ENCODE results near the gene DNAH3. TPM values are rescaled to one million over a fixed set of nuclear protein-coding genes. Genes with fewer than 3 reads are reported as not detected.

The DNAH3 gene
- total RNA-seq, 1 experiment from 2014 or later: 0.24 TPM

- no peak overlapping the region for H3K4ac ChIP-seq (ENCODE audit: low read depth, low read length)
- no peak overlapping the region for H2AK5ac ChIP-seq (ENCODE audit: insufficient read length, low read length)
- Mint-ChIP-seq H3K4me1 (peaks cover 0 to 3% of the 10 kb centered on the region in 2 experiments; a peak in 1 of 4 replicates), H3K27ac (no peak overlapping the region), H3K9me3 (0 out of 5 replicates have a peak, but pooled peaks cover 0 to 3% of the 10 kb centered on the region in 2 experiments), H3K36me3 (ENCODE audit: insufficient read depth in 1 of 3, low read depth in 3 of 3) (no peaks in the 10 kb centered on the region), H3K4me3 (no peak overlapping the region), H3K27me3 (ENCODE audit: low read depth) (peaks cover 4% of the 10 kb centered on the region)
- no peak overlapping the region for H3T11ph ChIP-seq (ENCODE audit: low read length)
- H3K4me2 ChIP-seq (ENCODE audit: insufficient read depth, insufficient read length, low read length): no peak overlapping the region
- no peak for DNase-seq
- no peaks in the 10 kb centered on the region for H3K9me3 ChIP-seq (ENCODE audit: control insufficient read depth, low read depth, low read length)
- H3K27me3 ChIP-seq (ENCODE audit: insufficient read depth, low read length): no peaks in the 10 kb centered on the region
- no peak overlapping the region for H2BK12ac ChIP-seq (ENCODE audit: insufficient read length, low read depth, low read length)
- no peaks in the 10 kb centered on the region for H4K20me1 ChIP-seq (ENCODE audit: control insufficient read depth, insufficient read depth, insufficient read length)
- no peak overlapping the region; the same call in 1 of the 2 replicates for H3K14ac ChIP-seq (ENCODE audit: insufficient read depth, low read length)
- H4K91ac ChIP-seq (ENCODE audit: insufficient read length, low read depth, low read length): no peak overlapping the region
- H4K8ac ChIP-seq (replicated peaks; ENCODE audit: insufficient read length, low read depth, low read length): no peak overlapping the region
- no peak overlapping the region for H2BK20ac ChIP-seq (ENCODE audit: low read depth, low read length, poor library complexity, severe bottlenecking)
- no peak overlapping the region for H2BK15ac ChIP-seq (ENCODE audit: low read depth, low read length)
- no peaks in the 10 kb centered on the region for H3K79me2 ChIP-seq (ENCODE audit: insufficient read depth, low read length)
- WGBS (ENCODE audit: extremely low coverage, insufficient read length, low lambda C conversion rate): no CpG with 5 or more reads among the region's 6 CpGs
- no peak overlapping the region for H3K56ac ChIP-seq (ENCODE audit: insufficient read length, low read depth, low read length)
- H3K9ac ChIP-seq (ENCODE audit: extremely low read depth, insufficient read length, low read length): no peak overlapping the region
- no peak overlapping the region for H4K5ac ChIP-seq (ENCODE audit: insufficient read length, low read depth, low read length)
- no peak overlapping the region for H2BK5ac ChIP-seq (ENCODE audit: insufficient read length, low read length)
- H2AFZ ChIP-seq (ENCODE audit: low read length): no peak overlapping the region
- H2BK120ac ChIP-seq (ENCODE audit: low read depth, low read length, poor library complexity, severe bottlenecking): no peak overlapping the region
- H3K18ac ChIP-seq (ENCODE audit: insufficient read length, low read depth, low read length): no peak overlapping the region
- no peaks in the 10 kb centered on the region for H3K79me1 ChIP-seq (ENCODE audit: insufficient read depth, low read depth, low read length, poor library complexity, severe bottlenecking)
- no peaks in the 10 kb centered on the region for H3K23me2 ChIP-seq (ENCODE audit: insufficient read length, low read depth, low read length, poor library complexity, severe bottlenecking)
- TF ChIP-seq CTCF (conservative IDR thresholded peaks at IDR 0.05): no peak
- H3K27ac ChIP-seq (ENCODE audit: insufficient read length, low read depth, low read length): no peak overlapping the region
- H3K23ac ChIP-seq (ENCODE audit: insufficient read length, low read depth, low read length): no peak overlapping the region
- no peaks in the 10 kb centered on the region for H3K4me1 ChIP-seq (ENCODE audit: insufficient read depth, low read length)
Observed at GRCh38 chr16:21194771-21195301, 44.2 kb upstream of the DNAH3 start.

All from H9 (cell line).